ENCODE results near the gene ZBTB20.

ZBTB20 gene

GRCh38 chr3:114741066-114741465 is 406.0 kb downstream of the ZBTB20 start:
- H3K4me3 ChIP-seq (ENCODE audit: low read length) = no peak overlapping the region
- H3K27ac ChIP-seq (ENCODE audit: low read length) = no peak overlapping the region
- no peaks in the 10 kb centered on the region for H3K9me3 ChIP-seq (ENCODE audit: control insufficient read depth, insufficient read depth, low read length)
- no peaks in the 10 kb centered on the region for H3K27me3 ChIP-seq (ENCODE audit: control insufficient read depth, insufficient read depth, low read length)
- DNase-seq (ENCODE audit: low read depth, low spot score) = no peak
- H3K36me3 ChIP-seq (ENCODE audit: control insufficient read depth, insufficient read depth, low read length) = no peaks in the 10 kb centered on the region
- H3K4me1 ChIP-seq (ENCODE audit: control insufficient read depth, insufficient read depth, low read length) = no peaks in the 10 kb centered on the region
- no CpG with 5 or more reads among the region's 1 CpG for WGBS (ENCODE audit: insufficient coverage, insufficient read length)

DNA sequence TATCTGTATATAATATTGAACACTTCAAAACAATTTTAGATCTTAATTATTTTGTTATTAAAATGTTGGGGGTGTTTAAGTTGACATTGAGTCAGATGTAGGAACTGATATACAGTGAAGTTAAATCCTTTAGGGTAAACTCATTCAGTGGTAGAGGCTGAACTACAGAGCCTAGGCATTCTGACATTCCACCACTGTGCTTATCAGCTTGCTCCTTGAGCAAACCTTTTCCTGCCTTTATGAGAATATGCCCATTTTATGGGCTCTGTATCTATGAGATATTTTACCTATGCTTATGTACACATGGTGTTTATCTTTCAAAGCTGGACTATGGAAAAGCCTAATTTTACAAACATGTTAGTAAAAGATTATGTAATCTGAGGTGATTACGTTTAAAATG is 407.5 kb downstream of the ZBTB20 start:
- Histone ChIP-seq H3K27ac (ENCODE audit: low read length) (no peak overlapping the region), H3K36me3 (ENCODE audit: control insufficient read depth, insufficient read depth, low read length) (no peaks in the 10 kb centered on the region), H3K4me3 (ENCODE audit: low read length) (no peak overlapping the region), H3K9me3 (ENCODE audit: control insufficient read depth, insufficient read depth, low read length) (no peaks in the 10 kb centered on the region), H3K27me3 (ENCODE audit: control insufficient read depth, insufficient read depth, low read length) (no peaks in the 10 kb centered on the region), H3K4me1 (ENCODE audit: control insufficient read depth, insufficient read depth, low read length) (no peaks in the 10 kb centered on the region)
- WGBS (ENCODE audit: insufficient coverage, insufficient read length) = no CpG with 5 or more reads among the region's 1 CpG
- DNase-seq (ENCODE audit: low read depth, low spot score) = no peak

DNA sequence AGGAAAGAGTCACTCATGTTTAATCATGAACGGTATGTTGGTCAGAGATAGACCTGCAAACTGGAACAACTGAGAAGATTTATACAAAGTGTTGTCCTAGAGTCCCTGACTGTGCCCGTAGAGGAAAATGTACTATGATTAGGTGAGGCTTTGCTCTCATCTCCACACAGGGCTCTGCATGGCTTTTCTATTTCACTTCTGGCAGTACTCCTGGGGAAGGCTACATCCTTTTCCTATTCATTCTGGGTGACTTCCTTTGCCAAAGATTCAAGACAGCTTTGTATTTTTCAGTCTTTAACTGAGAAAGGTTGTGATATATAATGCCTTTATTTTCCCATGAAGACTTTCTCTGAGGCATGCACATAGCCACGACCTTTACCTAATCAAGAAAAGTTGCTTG is 414.7 kb downstream of the ZBTB20 start:
- Histone ChIP-seq H3K27me3 (ENCODE audit: control insufficient read depth, insufficient read depth, low read length) (no peaks in the 10 kb centered on the region), H3K27ac (ENCODE audit: low read length) (no peak overlapping the region), H3K36me3 (ENCODE audit: control insufficient read depth, insufficient read depth, low read length) (no peaks in the 10 kb centered on the region), H3K4me1 (ENCODE audit: control insufficient read depth, insufficient read depth, low read length) (no peaks in the 10 kb centered on the region), H3K9me3 (ENCODE audit: control insufficient read depth, insufficient read depth, low read length) (no peaks in the 10 kb centered on the region), H3K4me3 (ENCODE audit: low read length) (no peak overlapping the region)
- no CpG with 5 or more reads among the region's 3 CpGs for WGBS (ENCODE audit: insufficient coverage, insufficient read length)
- DNase-seq (ENCODE audit: low read depth, low spot score) = no peak

DNA sequence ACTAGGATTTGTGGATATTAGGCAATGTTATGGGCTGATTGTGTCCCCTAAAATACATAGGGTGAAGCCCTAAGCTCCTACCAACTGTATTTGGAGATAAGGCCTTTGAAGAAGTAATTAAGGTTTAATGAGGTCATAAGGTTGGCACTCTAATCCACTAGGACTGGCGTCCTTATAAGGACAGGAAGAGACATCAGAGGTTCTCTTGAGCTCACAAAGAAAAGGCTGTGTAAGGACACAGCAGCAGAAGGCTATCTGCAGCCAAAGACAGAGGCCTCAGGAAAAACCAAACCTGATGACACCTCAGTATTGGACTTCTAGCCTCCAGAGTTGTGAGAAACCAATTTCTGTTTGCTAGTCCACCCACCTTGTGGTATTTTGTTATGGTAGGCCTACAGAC is 416.7 kb downstream of the ZBTB20 start:
- Histone ChIP-seq H3K4me1 (ENCODE audit: control insufficient read depth, insufficient read depth, low read length) (no peaks in the 10 kb centered on the region), H3K27me3 (ENCODE audit: control insufficient read depth, insufficient read depth, low read length) (no peaks in the 10 kb centered on the region), H3K36me3 (ENCODE audit: control insufficient read depth, insufficient read depth, low read length) (no peaks in the 10 kb centered on the region), H3K4me3 (ENCODE audit: low read length) (no peak overlapping the region), H3K9me3 (ENCODE audit: control insufficient read depth, insufficient read depth, low read length) (no peaks in the 10 kb centered on the region), H3K27ac (ENCODE audit: low read length) (no peak overlapping the region)
- no peak for DNase-seq (ENCODE audit: low read depth, low spot score)
- no CpG with 5 or more reads among the region's 1 CpG for WGBS (ENCODE audit: insufficient coverage, insufficient read length)

GRCh38 chr3:114727373-114727772 is 419.7 kb downstream of the ZBTB20 start:
- no CpG with 5 or more reads among the region's 1 CpG for WGBS (ENCODE audit: insufficient coverage, insufficient read length)
- H3K36me3 ChIP-seq (ENCODE audit: control insufficient read depth, insufficient read depth, low read length) = no peaks in the 10 kb centered on the region

DNA sequence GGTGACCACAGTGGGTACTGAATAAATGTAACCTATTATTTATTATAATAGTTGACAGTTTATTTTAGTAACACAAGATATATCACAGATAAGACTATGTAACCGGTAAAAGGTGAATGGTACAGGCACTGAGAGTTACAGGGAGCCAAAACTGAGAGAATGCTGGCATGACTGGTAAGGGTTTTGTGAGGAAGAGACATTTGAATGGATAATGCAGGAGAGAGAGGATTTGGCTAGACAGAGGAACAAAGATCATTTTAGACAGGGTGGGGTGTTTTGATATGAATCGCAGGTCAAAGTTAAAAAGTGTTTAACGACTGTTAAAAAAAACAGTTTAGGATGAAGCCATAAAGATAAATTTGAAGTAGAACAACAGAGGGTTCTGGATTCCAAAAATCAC is 421.1 kb downstream of the ZBTB20 start:
- Histone ChIP-seq H3K4me3 (ENCODE audit: low read length) (no peak overlapping the region), H3K36me3 (ENCODE audit: control insufficient read depth, insufficient read depth, low read length) (no peaks in the 10 kb centered on the region), H3K27me3 (ENCODE audit: control insufficient read depth, insufficient read depth, low read length) (no peaks in the 10 kb centered on the region), H3K4me1 (ENCODE audit: control insufficient read depth, insufficient read depth, low read length) (no peaks in the 10 kb centered on the region), H3K27ac (ENCODE audit: low read length) (no peak overlapping the region), H3K9me3 (ENCODE audit: control insufficient read depth, insufficient read depth, low read length) (no peaks in the 10 kb centered on the region)
- no peak for DNase-seq (ENCODE audit: low read depth, low spot score)
- 100% methylated on average over 2 of the region's 3 CpGs for WGBS (ENCODE audit: insufficient coverage, insufficient read length)

More at GRCh38 chr3:114727373-114727772, 419.7 kb downstream of the ZBTB20 start:
- H3K4me1 ChIP-seq (ENCODE audit: control insufficient read depth, insufficient read depth, low read length) = no peaks in the 10 kb centered on the region
- H3K9me3 ChIP-seq (ENCODE audit: control insufficient read depth, insufficient read depth, low read length) = no peaks in the 10 kb centered on the region
- no peak overlapping the region for H3K27ac ChIP-seq (ENCODE audit: low read length)
- no peak overlapping the region for H3K4me3 ChIP-seq (ENCODE audit: low read length)
- H3K27me3 ChIP-seq (ENCODE audit: control insufficient read depth, insufficient read depth, low read length) = no peaks in the 10 kb centered on the region
- DNase-seq (ENCODE audit: low read depth, low spot score) = no peak

- no peaks in the 10 kb centered on the region for H3K27me3 ChIP-seq (ENCODE audit: control insufficient read depth, insufficient read depth, low read length)
- no peaks in the 10 kb centered on the region for H3K9me3 ChIP-seq (ENCODE audit: control insufficient read depth, insufficient read depth, low read length)
- no peaks in the 10 kb centered on the region for H3K4me1 ChIP-seq (ENCODE audit: control insufficient read depth, insufficient read depth, low read length)
- H3K27ac ChIP-seq (ENCODE audit: low read length) = no peak overlapping the region
- WGBS (ENCODE audit: insufficient coverage, insufficient read length) = no CpG with 5 or more reads among the region's 1 CpG
- DNase-seq (ENCODE audit: low read depth, low spot score) = no peak
- no peak overlapping the region for H3K4me3 ChIP-seq (ENCODE audit: low read length)
- no peaks in the 10 kb centered on the region for H3K36me3 ChIP-seq (ENCODE audit: control insufficient read depth, insufficient read depth, low read length)
Measured at GRCh38 chr3:114722530-114722929, 424.6 kb downstream of the ZBTB20 start.

DNA sequence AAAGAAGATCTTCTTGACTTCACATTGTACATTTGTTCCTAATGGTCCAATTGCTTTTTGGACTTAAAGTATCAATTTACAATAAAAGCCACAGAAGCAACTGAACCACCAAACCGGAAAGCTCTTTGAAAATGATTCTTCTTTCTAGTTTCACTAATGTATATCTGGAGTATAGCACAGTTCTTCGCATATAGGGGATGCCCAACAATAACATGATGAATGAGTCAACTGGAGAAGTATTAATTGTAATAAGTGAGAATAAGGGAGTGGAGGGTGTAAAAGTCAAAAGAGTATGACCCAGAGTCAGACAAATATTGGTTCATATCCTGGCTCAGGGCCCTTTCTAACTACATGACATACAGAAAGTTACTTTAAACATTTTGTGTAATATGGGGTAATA is 425.2 kb downstream of the ZBTB20 start:
- Histone ChIP-seq H3K27me3 (ENCODE audit: control insufficient read depth, insufficient read depth, low read length) (no peaks in the 10 kb centered on the region), H3K4me3 (ENCODE audit: low read length) (no peak overlapping the region), H3K9me3 (ENCODE audit: control insufficient read depth, insufficient read depth, low read length) (no peaks in the 10 kb centered on the region), H3K36me3 (ENCODE audit: control insufficient read depth, insufficient read depth, low read length) (no peaks in the 10 kb centered on the region), H3K4me1 (ENCODE audit: control insufficient read depth, insufficient read depth, low read length) (no peaks in the 10 kb centered on the region), H3K27ac (ENCODE audit: low read length) (no peak overlapping the region)
- no peak for DNase-seq (ENCODE audit: low read depth, low spot score)
- WGBS (ENCODE audit: insufficient coverage, insufficient read length) = no CpG with 5 or more reads among the region's 2 CpGs

- H3K4me3 ChIP-seq (ENCODE audit: low read length) = no peak overlapping the region
- no peaks in the 10 kb centered on the region for H3K36me3 ChIP-seq (ENCODE audit: control insufficient read depth, insufficient read depth, low read length)
- no peaks in the 10 kb centered on the region for H3K4me1 ChIP-seq (ENCODE audit: control insufficient read depth, insufficient read depth, low read length)
- WGBS (ENCODE audit: insufficient coverage, insufficient read length) = no CpG with 5 or more reads among the region's 3 CpGs
- H3K27ac ChIP-seq (ENCODE audit: low read length) = no peak overlapping the region
- no peaks in the 10 kb centered on the region for H3K9me3 ChIP-seq (ENCODE audit: control insufficient read depth, insufficient read depth, low read length)
- no peaks in the 10 kb centered on the region for H3K27me3 ChIP-seq (ENCODE audit: control insufficient read depth, insufficient read depth, low read length)
- DNase-seq (ENCODE audit: low read depth, low spot score) = no peak
Measured at GRCh38 chr3:114721209-114721608, 425.9 kb downstream of the ZBTB20 start.

GRCh38 chr3:114718898-114719210 is 428.2 kb downstream of the ZBTB20 start:
- no peak for DNase-seq (ENCODE audit: low read depth, low spot score)

GRCh38 chr3:114718071-114718897 is 428.8 kb downstream of the ZBTB20 start:
- DNase-seq (ENCODE audit: low read depth, low spot score) = no peak
- Histone ChIP-seq H3K27ac (ENCODE audit: low read length) (no peak overlapping the region), H3K9me3 (ENCODE audit: control insufficient read depth, insufficient read depth, low read length) (no peaks in the 10 kb centered on the region), H3K27me3 (ENCODE audit: control insufficient read depth, insufficient read depth, low read length) (no peaks in the 10 kb centered on the region), H3K4me3 (ENCODE audit: low read length) (no peak overlapping the region), H3K4me1 (ENCODE audit: control insufficient read depth, insufficient read depth, low read length) (peaks cover 2% of the 10 kb centered on the region; the same call in 1 of the 2 replicates), H3K36me3 (ENCODE audit: control insufficient read depth, insufficient read depth, low read length) (no peaks in the 10 kb centered on the region)
- WGBS (ENCODE audit: insufficient coverage, insufficient read length) = no CpG with 5 or more reads among the region's 7 CpGs

More at GRCh38 chr3:114718898-114719210, 428.2 kb downstream of the ZBTB20 start:
- peaks cover 2% of the 10 kb centered on the region; the same call in 1 of the 2 replicates for H3K4me1 ChIP-seq (ENCODE audit: control insufficient read depth, insufficient read depth, low read length)
- H3K27ac ChIP-seq (ENCODE audit: low read length) = no peak overlapping the region
- H3K4me3 ChIP-seq (ENCODE audit: low read length) = no peak overlapping the region
- H3K27me3 ChIP-seq (ENCODE audit: control insufficient read depth, insufficient read depth, low read length) = no peaks in the 10 kb centered on the region
- no CpG with 5 or more reads among the region's 1 CpG for WGBS (ENCODE audit: insufficient coverage, insufficient read length)
- no peaks in the 10 kb centered on the region for H3K9me3 ChIP-seq (ENCODE audit: control insufficient read depth, insufficient read depth, low read length)
- H3K36me3 ChIP-seq (ENCODE audit: control insufficient read depth, insufficient read depth, low read length) = no peaks in the 10 kb centered on the region
